Hepatocyte (in vitro differentiated cells): ENCODE data around the gene MDFIC2.

ENCODE experiments used
- EZH2 ChIP-seq: fragments of 200-600 bp; sonication (generic); IDR thresholded peaks from 2 replicates; pipeline ENCODE4 v1.6.1; 2016; ENCODE audit warnings: antibody characterized with exemption, mild to moderate bottlenecking, borderline replicate concordance
- EZH2phosphoT487 ChIP-seq: fragments of 200-600 bp; sonication (generic); IDR thresholded peaks from one replicate; pipeline ENCODE4 v1.6.1; 2018; ENCODE audit warnings: antibody characterized with exemption, mild to moderate bottlenecking, low read depth, moderate library complexity; ENCODE audit not compliant: unreplicated experiment, severe bottlenecking
- TF ChIP-seq, protein P1 (sequence below): fragments of 200-600 bp; sonication (generic); IDR thresholded peaks from 2 replicates; pipeline ENCODE4 v1.5.1; 2016; ENCODE audit warnings: antibody characterized with exemption, mild to moderate bottlenecking; ENCODE audit not compliant: poor library complexity

GRCh38 chr3:70312336-70312735 lies at the start of gene MDFIC2:
- TF ChIP-seq, protein P1, sequence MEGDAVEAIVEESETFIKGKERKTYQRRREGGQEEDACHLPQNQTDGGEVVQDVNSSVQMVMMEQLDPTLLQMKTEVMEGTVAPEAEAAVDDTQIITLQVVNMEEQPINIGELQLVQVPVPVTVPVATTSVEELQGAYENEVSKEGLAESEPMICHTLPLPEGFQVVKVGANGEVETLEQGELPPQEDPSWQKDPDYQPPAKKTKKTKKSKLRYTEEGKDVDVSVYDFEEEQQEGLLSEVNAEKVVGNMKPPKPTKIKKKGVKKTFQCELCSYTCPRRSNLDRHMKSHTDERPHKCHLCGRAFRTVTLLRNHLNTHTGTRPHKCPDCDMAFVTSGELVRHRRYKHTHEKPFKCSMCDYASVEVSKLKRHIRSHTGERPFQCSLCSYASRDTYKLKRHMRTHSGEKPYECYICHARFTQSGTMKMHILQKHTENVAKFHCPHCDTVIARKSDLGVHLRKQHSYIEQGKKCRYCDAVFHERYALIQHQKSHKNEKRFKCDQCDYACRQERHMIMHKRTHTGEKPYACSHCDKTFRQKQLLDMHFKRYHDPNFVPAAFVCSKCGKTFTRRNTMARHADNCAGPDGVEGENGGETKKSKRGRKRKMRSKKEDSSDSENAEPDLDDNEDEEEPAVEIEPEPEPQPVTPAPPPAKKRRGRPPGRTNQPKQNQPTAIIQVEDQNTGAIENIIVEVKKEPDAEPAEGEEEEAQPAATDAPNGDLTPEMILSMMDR, result no peak
- TF ChIP-seq EZH2phosphoT487, result no peak
- TF ChIP-seq EZH2, result no peak
